ENCODE results near the gene TMIGD3.

DNA sequence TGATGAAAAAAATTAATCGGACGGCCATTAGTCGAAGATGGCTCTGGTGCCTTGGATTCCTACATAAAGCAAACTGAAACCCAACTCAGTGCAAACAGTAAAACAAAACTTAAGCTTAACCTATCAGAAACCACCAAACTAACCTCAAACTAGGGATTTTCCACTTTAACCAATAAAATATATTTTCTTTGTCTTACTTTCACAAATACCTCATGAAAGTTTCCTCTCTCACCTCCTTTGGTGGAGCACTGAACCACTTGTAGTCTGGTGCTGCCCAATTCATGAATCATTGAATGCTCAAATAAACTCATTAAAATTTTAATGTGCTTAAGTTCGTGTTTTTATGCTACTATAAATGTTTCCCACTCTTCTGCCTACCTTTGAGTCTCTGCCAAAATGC is 7.0 kb downstream of the TMIGD3 start:
- TF ChIP-seq, protein P1, sequence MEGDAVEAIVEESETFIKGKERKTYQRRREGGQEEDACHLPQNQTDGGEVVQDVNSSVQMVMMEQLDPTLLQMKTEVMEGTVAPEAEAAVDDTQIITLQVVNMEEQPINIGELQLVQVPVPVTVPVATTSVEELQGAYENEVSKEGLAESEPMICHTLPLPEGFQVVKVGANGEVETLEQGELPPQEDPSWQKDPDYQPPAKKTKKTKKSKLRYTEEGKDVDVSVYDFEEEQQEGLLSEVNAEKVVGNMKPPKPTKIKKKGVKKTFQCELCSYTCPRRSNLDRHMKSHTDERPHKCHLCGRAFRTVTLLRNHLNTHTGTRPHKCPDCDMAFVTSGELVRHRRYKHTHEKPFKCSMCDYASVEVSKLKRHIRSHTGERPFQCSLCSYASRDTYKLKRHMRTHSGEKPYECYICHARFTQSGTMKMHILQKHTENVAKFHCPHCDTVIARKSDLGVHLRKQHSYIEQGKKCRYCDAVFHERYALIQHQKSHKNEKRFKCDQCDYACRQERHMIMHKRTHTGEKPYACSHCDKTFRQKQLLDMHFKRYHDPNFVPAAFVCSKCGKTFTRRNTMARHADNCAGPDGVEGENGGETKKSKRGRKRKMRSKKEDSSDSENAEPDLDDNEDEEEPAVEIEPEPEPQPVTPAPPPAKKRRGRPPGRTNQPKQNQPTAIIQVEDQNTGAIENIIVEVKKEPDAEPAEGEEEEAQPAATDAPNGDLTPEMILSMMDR (IDR thresholded peaks at IDR 0.05): no peak
- no peak for TF ChIP-seq EZH2 (IDR thresholded peaks at IDR 0.05; ENCODE audit: borderline replicate concordance, insufficient read depth, low read depth, low read length, poor library complexity, severe bottlenecking)
